ENCODE measurements around the gene CDKN2B-AS1. TPM values are rescaled to one million over a fixed set of nuclear protein-coding genes. Genes with fewer than 3 reads are reported as not detected.

CDKN2B-AS1 gene
- total RNA-seq, 4 donors from 2014 or later: 0.72 to 0.93 TPM; not detected in 2

DNA sequence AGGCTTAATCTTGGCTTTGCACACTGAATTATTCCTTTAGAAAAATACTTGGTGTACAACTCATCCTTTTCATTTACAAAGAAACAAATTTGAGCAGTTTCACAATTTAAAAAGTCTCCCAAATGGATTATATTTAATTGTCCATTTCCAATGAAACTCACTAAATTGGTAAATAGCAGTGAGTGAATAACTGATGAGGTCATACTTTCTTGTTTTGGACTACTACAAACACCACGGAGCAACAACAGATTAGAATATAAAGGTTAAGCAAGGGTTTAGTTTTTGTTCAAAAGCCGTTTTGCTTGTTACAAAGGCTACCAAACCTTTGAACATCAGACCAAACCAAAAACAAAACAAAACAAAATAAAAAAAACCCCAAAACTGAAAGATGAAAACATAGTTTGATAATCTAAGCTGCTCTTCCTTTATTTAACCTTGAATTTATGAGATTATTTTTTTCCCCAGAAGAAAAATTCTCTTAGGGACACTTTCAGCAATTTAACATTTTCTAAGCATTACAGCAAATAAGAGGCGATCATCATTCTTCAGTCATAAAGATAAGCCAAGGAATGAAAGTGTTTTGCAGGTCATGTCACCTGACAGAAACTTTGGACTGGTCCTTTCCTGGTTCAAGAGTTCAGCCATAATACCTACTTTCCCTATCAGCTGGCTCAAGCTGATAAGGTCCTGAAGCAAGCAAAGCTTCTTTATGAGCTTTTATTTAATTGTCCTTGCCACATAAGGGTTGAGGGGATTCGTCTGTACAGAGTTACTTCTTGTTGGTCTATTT, 114.2 kb downstream of the CDKN2B-AS1 start:
- TF ChIP-seq, protein P1, sequence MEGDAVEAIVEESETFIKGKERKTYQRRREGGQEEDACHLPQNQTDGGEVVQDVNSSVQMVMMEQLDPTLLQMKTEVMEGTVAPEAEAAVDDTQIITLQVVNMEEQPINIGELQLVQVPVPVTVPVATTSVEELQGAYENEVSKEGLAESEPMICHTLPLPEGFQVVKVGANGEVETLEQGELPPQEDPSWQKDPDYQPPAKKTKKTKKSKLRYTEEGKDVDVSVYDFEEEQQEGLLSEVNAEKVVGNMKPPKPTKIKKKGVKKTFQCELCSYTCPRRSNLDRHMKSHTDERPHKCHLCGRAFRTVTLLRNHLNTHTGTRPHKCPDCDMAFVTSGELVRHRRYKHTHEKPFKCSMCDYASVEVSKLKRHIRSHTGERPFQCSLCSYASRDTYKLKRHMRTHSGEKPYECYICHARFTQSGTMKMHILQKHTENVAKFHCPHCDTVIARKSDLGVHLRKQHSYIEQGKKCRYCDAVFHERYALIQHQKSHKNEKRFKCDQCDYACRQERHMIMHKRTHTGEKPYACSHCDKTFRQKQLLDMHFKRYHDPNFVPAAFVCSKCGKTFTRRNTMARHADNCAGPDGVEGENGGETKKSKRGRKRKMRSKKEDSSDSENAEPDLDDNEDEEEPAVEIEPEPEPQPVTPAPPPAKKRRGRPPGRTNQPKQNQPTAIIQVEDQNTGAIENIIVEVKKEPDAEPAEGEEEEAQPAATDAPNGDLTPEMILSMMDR (IDR thresholded peaks at IDR 0.05): no peak
- DNase-seq (ENCODE audit: low spot score): no peak
- ATAC-seq (ENCODE audit: low FRiP score): peak; percentile 51

DNA sequence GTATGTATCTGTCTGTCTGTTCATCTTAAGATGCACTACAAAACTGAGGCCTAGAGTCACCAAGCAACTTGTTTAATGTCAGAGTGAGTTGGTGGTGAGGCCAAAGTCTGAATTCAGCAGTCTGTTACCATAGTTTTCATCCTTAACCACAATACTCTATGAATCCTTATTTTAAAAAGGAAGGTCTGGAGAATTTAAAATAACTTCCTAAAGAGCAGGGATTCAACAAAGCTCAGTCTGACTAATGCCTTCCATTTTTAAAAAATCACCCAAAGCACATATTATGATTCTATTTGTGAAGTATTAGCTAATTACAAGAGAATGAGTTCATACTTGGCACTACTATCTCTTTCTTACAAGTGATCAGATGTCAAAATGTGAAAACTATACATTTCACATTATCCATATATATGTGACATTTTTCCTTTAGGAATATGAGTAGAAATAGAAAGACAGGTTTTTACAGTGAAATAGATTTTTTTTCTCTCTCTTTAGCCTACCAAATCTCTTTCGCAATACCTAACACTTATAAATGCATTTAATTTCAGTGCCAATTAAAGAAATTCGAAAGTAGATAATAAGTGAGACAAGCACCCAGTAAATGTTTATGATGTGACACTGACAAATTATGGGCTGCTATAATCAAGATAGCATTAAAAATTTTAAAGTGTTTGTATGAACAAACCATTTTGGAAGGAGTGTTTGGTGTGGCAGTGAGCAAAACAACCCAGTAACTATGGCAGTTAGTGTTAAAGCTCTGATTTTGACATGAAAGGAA, 116.8 kb downstream of the CDKN2B-AS1 start:
- TF ChIP-seq, protein P1 (IDR thresholded peaks at IDR 0.05): no peak
- DNase-seq (ENCODE audit: low spot score): no peak
- peak; percentile 55 for ATAC-seq (ENCODE audit: low FRiP score)

DNA sequence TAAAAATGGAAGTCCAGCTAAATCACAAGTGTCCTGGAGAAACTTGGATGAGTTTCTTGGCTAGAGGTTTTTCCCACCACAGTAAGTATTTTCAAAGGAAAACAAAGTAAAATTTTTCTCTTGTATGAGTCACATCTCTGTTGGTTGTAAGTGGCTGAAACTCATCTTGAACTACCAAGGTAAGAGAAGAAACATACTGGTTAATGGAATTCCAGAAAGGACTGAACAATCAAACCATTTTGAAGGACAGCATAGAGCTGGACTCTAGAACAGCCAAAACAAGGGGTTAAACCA, 117.3 kb downstream of the CDKN2B-AS1 start:
- TF ChIP-seq, protein P1 (IDR thresholded peaks at IDR 0.05): no peak
- DNase-seq (ENCODE audit: low spot score): no peak
- ATAC-seq (ENCODE audit: low FRiP score): peak; percentile 60

DNA sequence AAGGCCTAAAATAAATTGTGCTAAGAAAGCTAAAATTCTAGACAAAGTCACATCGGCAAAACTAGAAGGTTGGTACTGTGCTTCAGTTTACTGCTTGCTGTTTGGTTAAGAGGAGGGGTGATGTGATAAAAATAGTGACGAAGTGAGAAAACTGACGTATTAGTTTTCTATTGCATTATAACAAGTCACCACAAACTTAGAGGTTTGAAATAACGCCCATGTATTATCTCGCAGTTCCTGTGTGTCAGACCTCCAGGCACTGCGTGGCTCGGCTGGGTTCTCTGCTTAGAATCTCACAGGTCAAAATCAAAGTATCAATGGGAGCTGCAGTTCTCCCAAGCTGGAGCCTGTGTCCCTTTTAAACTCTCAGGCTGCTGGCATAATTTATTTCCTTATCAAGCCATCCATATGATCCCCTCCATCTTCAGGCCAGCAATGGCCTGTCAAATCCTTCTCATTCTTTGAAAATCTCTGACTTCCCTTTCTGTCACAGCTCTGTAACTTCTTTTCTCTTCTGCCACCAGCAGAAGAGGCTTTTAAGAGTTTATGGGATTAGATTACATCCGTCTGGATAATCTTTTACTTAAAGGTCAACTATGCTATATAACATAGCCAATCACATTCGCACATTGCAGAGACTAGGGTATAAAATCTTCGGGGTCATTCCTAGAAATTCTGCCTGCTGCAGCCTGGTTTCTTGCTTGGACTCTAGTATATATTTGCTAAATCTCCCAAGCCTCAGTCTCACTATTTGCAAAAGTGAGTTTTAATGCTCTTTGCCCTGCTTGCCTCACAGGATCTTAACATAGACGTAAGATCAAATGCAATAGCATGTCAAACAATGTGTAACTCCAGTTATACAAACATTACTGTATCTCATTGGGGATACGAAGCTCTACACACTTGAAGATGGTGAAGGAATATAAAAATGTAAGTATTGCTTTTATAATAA, 118.6 kb downstream of the CDKN2B-AS1 start:
- DNase-seq (ENCODE audit: low spot score): no peak
- TF ChIP-seq, protein P1 (IDR thresholded peaks at IDR 0.05): no peak
- ATAC-seq (ENCODE audit: low FRiP score): no peak

DNA sequence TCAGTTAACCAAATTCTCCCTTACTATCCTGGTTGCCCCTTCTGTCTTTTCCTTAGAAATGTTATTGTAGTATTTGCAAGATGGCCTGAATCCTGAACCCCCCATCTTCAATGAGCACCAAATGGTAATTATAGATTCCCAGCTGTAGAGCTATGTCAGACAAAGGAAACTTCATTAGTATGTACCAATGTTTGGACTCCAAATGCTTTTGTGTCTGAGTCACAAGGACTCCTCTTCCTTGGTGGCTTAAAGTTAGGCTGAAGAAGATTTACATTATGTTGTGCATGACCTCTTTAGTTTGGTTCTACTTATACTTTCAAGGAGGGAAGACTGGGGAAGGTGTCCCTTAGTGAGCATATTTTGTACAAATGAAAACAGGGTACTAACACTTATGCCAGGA, 120.4 kb downstream of the CDKN2B-AS1 start:
- TF ChIP-seq, protein P1 (IDR thresholded peaks at IDR 0.05): no peak
- no peak for DNase-seq (ENCODE audit: low spot score)
- no peak for ATAC-seq (ENCODE audit: low FRiP score)

DNA sequence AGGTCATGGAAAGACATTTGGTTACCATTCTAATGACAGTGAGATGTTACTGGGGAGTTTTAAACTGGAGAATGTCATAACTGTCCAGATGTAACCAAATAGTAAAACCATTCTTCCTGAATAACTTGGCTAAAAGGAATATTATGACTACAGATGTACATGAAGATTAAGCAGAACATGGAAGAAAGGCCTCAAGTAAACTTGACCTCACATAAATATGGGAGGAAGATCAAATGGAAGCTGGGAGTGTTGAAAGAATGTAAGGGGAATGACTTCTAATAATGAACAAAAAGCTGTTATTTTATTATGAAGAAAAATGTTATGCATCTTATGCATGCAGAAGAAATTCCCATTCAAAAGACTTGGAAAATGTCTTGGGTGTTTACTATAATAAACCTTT, 122.2 kb downstream of the CDKN2B-AS1 start:
- ATAC-seq (ENCODE audit: low FRiP score) (no peak), DNase-seq (ENCODE audit: low spot score) (no peak)
- TF ChIP-seq, protein P1 (IDR thresholded peaks at IDR 0.05): no peak

All from omental fat pad (tissue), 4 donors.